ENCODE data around the gene GSC2. TPM values are rescaled to one million over a fixed set of nuclear protein-coding genes. Genes with fewer than 3 reads are reported as not detected.
A peak's percentile ranks its signal among the peaks of the same experiment; 100 is the strongest.

GSC2 gene
- total and polyA plus RNA-seq, 9 of the 15 experiments (the other 6 are each of a cell fraction or from before 2014, with no cell fraction given) = not detected

GRCh38 chr22:19169002-19169946 lies 19.2 kb upstream of the GSC2 start (continued):
- TF ChIP-seq E2F6 (IDR thresholded peaks at IDR 0.05; ENCODE audit: borderline replicate concordance in 1 of 2, extremely low read depth in 1 of 2, insufficient read depth in 1 of 2, insufficient read length in 1 of 2, low read depth in 1 of 2, low read length in 1 of 2, poor library complexity in 1 of 2, severe bottlenecking in 1 of 2) (no peak), TRIM25 (IDR thresholded peaks at IDR 0.05; ENCODE audit: borderline replicate concordance) (no peak), U2AF1 (optimal IDR thresholded peaks at IDR 0.05; ENCODE audit: low read depth, low read length) (no peak), ELF2 (CRISPR knock-in tag; IDR thresholded peaks at IDR 0.05) (no peak; the same call in 1 of the 2 replicates), ZBED1 (IDR thresholded peaks at IDR 0.05) (no peak), CLOCK (CRISPR knock-in tag; IDR thresholded peaks at IDR 0.05; ENCODE audit: borderline replicate concordance) (no peak), JUNB (CRISPR knock-in tag; conservative IDR thresholded peaks at IDR 0.05) (no peak), ZNF699 (CRISPR knock-in tag; IDR thresholded peaks at IDR 0.05; ENCODE audit: insufficient replicate concordance) (no peak), NFYB (IDR thresholded peaks at IDR 0.05; ENCODE audit: extremely low read depth, insufficient read length) (no peak), BMI1 (IDR thresholded peaks at IDR 0.05; ENCODE audit: low read length) (peak; percentile 26; the same call in 1 of the 2 replicates), POLR2A (conservative IDR thresholded peaks at IDR 0.05) (no peak), RHOXF2B (CRISPR knock-in tag; conservative IDR thresholded peaks at IDR 0.05) (no peak), POLR3A (IDR thresholded peaks at IDR 0.05; ENCODE audit: borderline replicate concordance, extremely low read depth, insufficient read depth, insufficient read length) (no peak), SAFB (IDR thresholded peaks at IDR 0.05; ENCODE audit: borderline replicate concordance, low read depth, low read length) (no peak), TCF7 (IDR thresholded peaks at IDR 0.05; ENCODE audit: borderline replicate concordance) (no peak), MAFF (IDR thresholded peaks at IDR 0.05; ENCODE audit: low read length) (no peak), CTCF (IDR thresholded peaks at IDR 0.05 in 2 of 3, conservative IDR thresholded peaks at IDR 0.05 in 1 of 3; ENCODE audit: insufficient read depth in 2 of 3, low read depth in 1 of 3, low read length in 3 of 3) (peak in 1 of 3 experiments; percentile 0; a peak in 1 of 6 replicates), ATF4 (CRISPR knock-in tag; IDR thresholded peaks at IDR 0.05) (no peak)

Measured in K562 (cell line).